ENCODE data around the gene SLC12A9.

- no peak for TF ChIP-seq CTCF (IDR thresholded peaks at IDR 0.05)
- TF ChIP-seq POLR2A (IDR thresholded peaks at IDR 0.05), result no peak
- TF ChIP-seq POLR2AphosphoS5 (IDR thresholded peaks at IDR 0.05), result no peak
Observed at GRCh38 chr7:100880645-100881044, 28.1 kb downstream of the SLC12A9 start.
